CMK (cell line): ENCODE measurements around the gene GNGT2.

Source experiments
- DNase-seq: peaks from one replicate; pipeline ENCODE4 v3.0.0-alpha.2; 2010; ENCODE audit warnings: low read depth

The GNGT2 gene

DNA sequence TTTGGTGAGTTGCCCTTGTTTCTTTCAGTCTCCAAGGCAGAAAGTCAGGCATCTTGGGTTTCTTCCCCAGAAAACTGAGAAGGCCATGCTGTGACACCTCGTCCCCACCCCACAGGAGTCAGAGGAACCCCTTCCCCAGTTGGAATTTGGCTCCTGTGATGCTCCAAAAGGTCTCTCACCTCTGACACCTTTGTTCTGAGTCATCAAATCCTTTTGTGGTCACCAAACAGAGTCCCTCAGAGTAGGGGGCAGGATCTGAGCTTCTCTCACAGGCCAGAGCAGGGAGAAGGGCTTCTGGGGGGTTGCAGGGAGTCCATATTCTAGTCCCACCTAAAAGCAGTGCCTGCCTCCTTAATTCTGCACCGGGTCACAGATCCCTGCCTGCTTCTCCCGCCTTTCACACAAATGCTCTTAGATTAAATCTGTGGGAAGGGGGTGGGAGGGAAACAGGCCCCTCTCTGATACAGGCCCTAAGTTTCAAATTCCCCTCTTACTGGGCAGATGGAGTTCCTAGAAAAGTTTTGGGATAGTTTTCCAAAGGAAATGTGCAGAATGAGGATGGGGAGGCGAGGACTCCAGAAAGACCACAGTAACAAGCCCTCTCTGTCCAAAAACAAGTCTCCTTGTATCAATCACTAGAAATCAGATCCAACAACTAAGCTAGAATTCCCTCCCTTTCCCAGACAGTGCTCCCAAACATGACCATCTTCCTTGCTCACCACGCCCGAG, 18.9 kb upstream of the GNGT2 start:
- DNase-seq, result no peak

DNA sequence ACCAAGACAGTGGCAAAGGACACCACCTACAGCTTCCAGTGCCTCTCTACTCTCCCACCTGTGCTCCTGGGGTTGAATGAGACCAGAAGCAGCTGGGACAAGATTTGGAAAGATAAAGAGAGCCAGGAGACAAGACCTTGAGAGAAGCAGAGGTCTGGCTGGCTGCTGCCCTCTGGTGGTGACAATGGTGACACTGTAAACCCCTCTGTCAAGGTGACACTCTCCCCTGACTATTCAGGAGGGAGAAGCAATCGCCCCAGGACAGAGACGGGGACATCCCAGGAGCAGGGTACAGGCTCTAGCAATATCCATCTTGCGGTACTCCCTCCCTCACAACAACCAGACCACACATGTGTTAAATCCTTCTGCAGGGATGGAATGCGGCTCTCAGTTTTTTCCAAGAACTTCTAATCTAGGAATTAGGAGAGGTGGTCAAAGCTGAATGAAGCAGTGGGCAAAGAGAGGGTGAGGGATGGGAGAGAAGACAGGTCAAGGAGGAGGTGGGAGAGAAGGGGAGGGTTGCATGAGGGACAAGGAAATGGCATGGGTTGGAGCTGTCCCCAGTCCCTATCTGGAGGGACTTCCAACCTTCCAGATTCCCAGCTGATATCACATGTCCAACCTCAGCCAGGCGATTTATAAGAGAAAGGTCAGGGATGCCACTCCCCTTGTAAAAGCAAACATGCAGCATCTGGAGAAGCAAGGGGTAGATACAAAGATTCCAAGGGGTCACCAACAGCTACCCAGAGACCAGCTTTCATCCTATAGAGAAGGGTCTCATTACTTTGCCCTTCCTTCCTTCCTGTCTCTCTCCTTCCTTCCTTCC, 17.3 kb upstream of the GNGT2 start:
- DNase-seq, result peak; percentile 67

DNA sequence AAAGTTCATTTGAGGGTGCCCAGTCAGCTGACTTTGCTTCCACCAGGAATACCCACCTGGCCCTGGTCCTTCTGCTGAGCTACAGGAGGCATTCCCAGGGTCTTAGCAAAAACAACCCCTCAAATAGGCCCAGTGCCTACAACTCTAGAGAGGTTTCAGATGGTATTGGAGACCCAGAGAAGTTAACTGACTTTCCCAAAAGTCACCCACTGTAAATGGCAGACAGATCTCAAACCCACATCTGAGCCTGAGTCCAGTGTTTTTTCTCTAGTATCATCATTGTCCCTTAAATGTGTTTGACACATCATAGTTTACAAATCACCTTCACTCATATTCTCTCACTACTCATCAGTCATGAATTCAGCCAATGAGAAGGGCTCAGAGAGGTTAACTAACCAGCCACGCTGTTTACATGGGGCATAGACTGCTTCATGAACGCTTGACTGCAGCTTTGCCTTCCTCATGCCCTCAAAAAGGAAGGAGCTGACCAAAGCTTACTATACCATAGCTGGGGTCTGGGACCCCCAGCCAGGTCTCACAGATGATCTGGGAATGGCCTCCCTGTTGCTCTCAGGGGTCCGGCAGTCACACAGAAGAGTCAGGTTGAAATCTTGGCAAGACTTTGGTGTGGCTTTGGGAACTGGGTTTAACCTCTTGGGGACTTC, 16.5 kb upstream of the GNGT2 start:
- no peak for DNase-seq

DNA sequence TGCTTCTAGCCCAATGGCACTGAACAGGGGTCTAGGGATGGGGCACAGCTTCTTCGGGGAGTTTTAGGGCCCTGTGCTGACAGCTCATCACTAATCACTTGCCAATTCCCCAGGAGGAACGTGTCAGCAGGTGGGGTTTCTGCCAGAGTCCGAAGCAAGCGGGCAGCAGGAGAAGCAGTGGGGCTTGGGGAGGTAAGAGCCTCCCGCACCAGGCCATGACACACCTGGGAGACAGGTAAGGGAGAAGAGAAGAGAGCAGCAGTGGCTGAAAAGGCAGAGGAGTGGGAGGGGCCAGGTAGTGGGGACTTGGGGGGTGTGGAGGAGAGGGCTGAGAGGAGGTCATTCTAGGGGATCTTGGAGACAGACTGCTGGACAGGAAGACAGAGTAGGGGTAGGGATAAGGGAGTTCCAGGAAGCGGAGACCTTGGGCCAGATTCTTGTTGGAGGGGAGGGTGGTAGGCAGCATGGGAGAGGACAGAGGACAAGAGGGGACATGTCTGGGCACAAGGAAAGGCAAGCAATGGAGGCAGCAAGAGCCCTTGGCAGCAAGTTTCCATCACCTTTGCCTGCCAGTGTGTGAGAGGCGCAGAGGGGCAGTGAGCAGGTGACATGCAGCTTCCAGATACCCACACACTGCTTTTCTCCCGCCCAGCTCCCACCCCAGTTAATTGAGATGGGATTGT, 15.3 kb upstream of the GNGT2 start:
- no peak for DNase-seq

- no peak for DNase-seq
Measured at GRCh38 chr17:49224997-49225337, 14.6 kb upstream of the GNGT2 start.

- DNase-seq, result no peak
Measured at GRCh38 chr17:49224198-49224996, 14.0 kb upstream of the GNGT2 start.

GRCh38 chr17:49223517-49224197, 13.3 kb upstream of the GNGT2 start:
- no peak for DNase-seq

DNA sequence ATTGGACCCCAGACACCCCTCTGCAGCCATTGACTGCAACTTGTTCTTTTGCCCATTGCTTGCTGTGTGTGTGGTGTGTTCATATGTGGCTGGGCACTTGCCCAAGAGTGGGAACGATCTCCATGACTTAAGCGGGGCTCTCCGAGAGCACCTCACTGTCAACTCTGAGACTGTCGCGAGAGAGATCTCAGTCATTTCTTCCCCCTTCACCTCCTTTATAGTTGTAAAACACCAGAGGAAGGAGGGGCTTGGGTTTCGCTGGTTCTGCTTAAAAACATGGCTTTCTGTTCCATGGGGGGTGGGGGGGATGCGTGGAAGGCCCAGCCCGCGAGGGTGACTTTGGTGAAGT, 12.8 kb upstream of the GNGT2 start:
- DNase-seq, result no peak

- no peak for DNase-seq
Measured at GRCh38 chr17:49219987-49220386, 9.6 kb upstream of the GNGT2 start.

DNA sequence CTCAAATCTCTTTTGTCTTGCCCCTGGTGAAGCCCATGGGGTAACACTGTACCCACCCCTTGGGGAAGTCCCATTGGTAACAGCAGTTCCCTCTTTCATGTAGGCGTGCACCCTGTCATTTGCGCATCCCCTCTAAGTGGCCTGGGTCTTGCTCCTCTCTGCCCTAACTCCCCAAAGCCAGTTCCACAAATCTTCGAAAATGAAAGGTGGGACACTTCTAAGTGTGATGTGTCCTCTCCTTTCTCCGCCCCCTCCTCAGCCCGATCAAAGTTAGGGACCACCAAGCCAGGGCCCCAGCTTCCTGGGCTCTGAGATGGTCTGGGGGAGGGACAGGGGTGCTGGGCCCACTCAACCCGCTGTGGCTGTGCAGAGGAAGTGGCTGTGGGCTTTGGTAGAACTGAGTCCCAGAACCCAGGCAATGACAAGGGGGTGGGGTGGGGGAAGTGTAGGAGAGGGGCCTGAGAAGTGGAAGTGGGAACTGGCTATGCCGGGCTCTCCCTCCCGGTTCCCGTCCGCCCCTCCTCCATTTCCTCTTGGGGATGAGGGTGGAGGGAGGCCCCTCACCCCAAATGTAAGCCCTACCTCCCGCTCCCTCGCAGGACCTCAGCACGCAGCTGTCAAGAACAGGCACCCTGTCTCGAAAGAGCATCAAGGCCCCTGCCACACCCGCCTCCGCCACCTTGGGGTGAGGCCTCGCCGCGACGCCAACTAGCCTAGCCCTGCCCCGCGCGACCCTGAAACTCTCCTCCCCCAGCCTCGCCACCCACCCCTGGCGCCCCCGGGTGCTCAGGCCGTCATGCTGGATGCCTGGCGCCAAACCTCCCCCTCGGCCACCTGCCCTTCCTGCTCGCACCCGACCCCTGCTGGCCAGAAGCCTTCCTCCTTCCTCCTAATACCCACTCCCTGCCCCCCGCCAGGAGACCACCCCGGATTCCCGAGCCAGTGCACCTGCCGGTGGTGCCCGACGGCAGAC, 8.9 kb upstream of the GNGT2 start:
- DNase-seq, result no peak

DNA sequence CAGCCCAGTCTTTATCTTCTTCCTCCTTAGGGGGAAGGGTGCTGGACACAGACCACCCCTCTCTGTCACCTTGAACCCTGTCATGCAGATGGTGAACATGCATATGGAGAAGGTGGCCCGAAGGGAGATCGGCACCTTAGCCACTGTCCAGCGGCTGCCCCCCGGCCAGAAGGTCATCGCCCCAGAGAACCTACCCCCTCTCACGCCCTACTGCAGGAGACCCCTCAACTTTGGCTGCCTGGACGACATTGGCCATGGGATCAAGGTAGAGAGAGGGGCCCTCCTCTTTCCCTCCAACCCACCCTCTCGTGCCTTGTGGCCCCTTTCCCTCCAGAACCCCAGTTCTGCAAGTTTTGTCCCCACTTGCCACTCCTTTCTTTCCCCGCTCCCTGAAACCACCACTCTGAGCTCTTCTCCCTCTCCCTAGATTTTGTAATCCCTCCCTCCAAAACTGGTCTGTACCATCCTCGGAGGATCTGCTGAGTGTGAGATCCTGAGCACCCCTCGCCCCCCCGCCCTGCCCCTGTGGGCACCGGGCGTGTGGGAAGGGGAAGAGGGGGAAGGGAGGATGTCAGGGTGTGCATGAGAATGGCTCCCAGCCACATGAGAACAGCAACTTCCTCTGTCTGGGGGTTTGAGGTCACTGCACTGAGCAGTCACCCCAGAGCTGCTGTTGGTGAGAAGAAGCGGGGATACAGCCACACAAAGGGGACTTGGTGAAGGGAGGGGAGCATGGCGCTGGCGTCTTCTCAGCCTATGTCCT, 7.5 kb upstream of the GNGT2 start:
- peak; percentile 83 for DNase-seq

DNA sequence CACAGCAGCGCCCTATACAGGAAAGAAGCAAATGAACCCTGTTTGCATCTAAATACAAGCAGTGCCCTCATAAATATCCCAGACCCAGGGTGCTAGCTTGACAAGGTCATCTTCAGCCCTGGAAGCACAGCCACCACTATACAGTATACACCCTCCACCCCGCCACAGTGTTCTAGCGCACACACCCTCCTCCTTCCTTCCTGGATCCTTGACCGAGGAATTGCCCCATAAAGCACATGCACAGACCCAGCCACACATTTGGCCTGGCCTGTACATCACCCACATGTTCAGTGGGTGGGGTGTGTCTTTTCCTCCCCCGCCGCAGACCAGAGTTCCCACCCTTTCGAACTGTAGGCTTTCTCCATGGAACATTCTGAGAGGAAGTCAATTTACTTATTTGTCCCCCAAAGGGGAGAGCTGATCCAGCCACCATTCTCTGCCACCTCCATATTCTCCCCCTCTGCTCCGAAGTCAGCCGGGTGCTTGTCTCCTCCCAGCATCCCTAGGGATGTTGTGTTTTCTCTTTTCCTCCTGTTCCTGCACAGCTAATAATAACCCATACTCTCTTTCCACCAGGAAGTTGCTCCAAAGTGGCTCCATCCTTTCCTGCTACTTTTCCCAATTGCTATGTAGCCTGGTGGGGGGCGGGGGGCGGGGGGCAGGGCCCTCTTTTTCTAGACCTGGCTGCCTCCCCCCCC, 6.7 kb upstream of the GNGT2 start:
- DNase-seq, result peak; percentile 66

GRCh38 chr17:49216482-49216881, 6.1 kb upstream of the GNGT2 start:
- no peak for DNase-seq

- DNase-seq, result no peak
Measured at GRCh38 chr17:49214676-49215360, 4.4 kb upstream of the GNGT2 start.

GRCh38 chr17:49213847-49214246, 3.5 kb upstream of the GNGT2 start:
- no peak for DNase-seq

DNA sequence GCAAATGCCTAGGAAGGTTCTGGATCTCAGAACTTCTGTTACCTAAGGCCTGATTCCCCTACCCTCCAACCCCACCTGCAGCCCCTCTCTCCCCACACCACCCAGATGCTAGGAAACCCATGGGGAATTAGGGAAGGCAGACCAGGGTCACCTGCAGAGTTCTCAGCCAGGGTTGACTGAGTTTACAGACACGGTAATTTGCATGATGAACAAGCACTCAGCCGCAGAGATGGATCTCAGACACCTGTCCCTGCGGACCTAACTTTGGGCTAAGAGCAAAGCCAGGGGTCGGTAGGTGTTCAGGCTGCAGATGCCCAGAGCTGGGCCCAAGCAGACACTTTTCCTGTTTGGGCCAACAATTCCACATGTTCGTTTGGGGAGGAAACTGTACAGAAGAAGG, 3.0 kb upstream of the GNGT2 start:
- no peak for DNase-seq

GRCh38 chr17:49209061-49209571, 1.3 kb downstream of the GNGT2 start:
- DNase-seq, result no peak

- no peak for DNase-seq
Measured at GRCh38 chr17:49204516-49204915, 5.9 kb downstream of the GNGT2 start.
